Colonic mucosa (tissue), 4 donors: Measurements from ENCODE around the gene NSG1. TPM values are rescaled to one million over a fixed set of nuclear protein-coding genes. Genes with fewer than 3 reads are reported as not detected.

ENCODE experiments used
- DNase-seq: peaks from one replicate; pipeline ENCODE4 v3.0.0-alpha.2; 2020
- H3K27ac ChIP-seq: fragments of 200-600 bp; one replicate; pipeline ENCODE4 v1.8.0; 2021
- H3K27me3 ChIP-seq: fragments of 200-600 bp; one replicate; pipeline ENCODE4 v1.8.0; 2021
- H3K36me3 ChIP-seq: fragments of 200-600 bp; one replicate; pipeline ENCODE4 v1.8.0; 2021
- H3K4me1 ChIP-seq: fragments of 200-600 bp; one replicate; pipeline ENCODE4 v1.8.0; 2021; ENCODE audit warnings: mild to moderate bottlenecking
- H3K4me3 ChIP-seq: fragments of 200-600 bp; one replicate; pipeline ENCODE4 v1.8.0; 2021
- H3K9ac ChIP-seq, 2 donors: one replicate each; pipeline ENCODE4 v1.7.0; 2013; ENCODE audit warnings: control low read depth in 2 of 2, low read depth in 2 of 2, low read length in 2 of 2
- H3K9me3 ChIP-seq: fragments of 200-600 bp; one replicate; pipeline ENCODE4 v1.8.0; 2021
- CTCF ChIP-seq: fragments of 200-600 bp; IDR thresholded peaks from one replicate; pipeline ENCODE4 v1.8.0; 2022; ENCODE audit warnings: antibody characterized with exemption, mild to moderate bottlenecking
- intact Hi-C: fragments of 100-400 bp; cut with DNase I; formaldehyde crosslinking; loops from one replicate; pipeline ENCODE4 v1.14.1; 2022
- total RNA-seq, 2 donors: library from RNA; stranded (reverse); fragmentation: NEBNext Ultra II Directional in 1 of 2; extraction: Animal tissue kit (Norgen Biotek cat#: 25700) in 1 of 2; gene quantifications; one replicate each; pipeline ENCODE4 v1.2.1, GENCODE V29; 2021
- donor health status: healthy.
- donor health status: DM: no; HTN: no; CAD: no.
- donor health status: DM: no; HTN: no; CAD: no.

Gene NSG1
- total RNA-seq, 2 donors from 2014 or later, result 2.4 to 5.9 TPM

GRCh38 chr4:4390046-4390445 lies 3.1 kb downstream of the NSG1 start:
- TF ChIP-seq CTCF, result no peak
- H3K4me3 ChIP-seq, result no peak overlapping the region
- no peaks in the 10 kb centered on the region for H3K9me3 ChIP-seq
- DNase-seq, result no peak
- peaks cover 40% of the 10 kb centered on the region for H3K27me3 ChIP-seq
- no peak overlapping the region for H3K9ac ChIP-seq
- no peaks in the 10 kb centered on the region for H3K4me1 ChIP-seq
- intact Hi-C loops, result no loop called here
- H3K36me3 ChIP-seq, result no peaks in the 10 kb centered on the region
- no peak overlapping the region for H3K27ac ChIP-seq

- Histone ChIP-seq H3K9me3 (no peaks in the 10 kb centered on the region), H3K4me3 (no peak overlapping the region), H3K36me3 (no peaks in the 10 kb centered on the region), H3K4me1 (no peaks in the 10 kb centered on the region), H3K27me3 (peaks cover 35% of the 10 kb centered on the region), H3K27ac (no peak overlapping the region), H3K9ac (no peak overlapping the region)
- DNase-seq, result no peak
- intact Hi-C loops, result no loop called here
- no peak for TF ChIP-seq CTCF
These were observed 3.8 kb downstream of the NSG1 start for GRCh38 chr4:4390515-4391240.

GRCh38 chr4:4391866-4392265 lies 5.0 kb downstream of the NSG1 start:
- Histone ChIP-seq H3K36me3 (no peaks in the 10 kb centered on the region), H3K9me3 (no peaks in the 10 kb centered on the region), H3K27me3 (peaks cover 24% of the 10 kb centered on the region), H3K4me3 (no peak overlapping the region), H3K4me1 (no peaks in the 10 kb centered on the region), H3K9ac (no peak overlapping the region), H3K27ac (no peak overlapping the region)
- intact Hi-C loops, result no loop called here
- no peak for TF ChIP-seq CTCF
- DNase-seq, result no peak

GRCh38 chr4:4392501-4393183 lies 5.7 kb downstream of the NSG1 start:
- no peak overlapping the region for H3K4me3 ChIP-seq
- intact Hi-C loops, result no loop called here
- no peak overlapping the region for H3K27ac ChIP-seq
- no peak overlapping the region for H3K9ac ChIP-seq
- no peaks in the 10 kb centered on the region for H3K36me3 ChIP-seq
- peaks cover 16% of the 10 kb centered on the region for H3K27me3 ChIP-seq
- no peaks in the 10 kb centered on the region for H3K4me1 ChIP-seq
- no peak for TF ChIP-seq CTCF
- H3K9me3 ChIP-seq, result no peaks in the 10 kb centered on the region
- DNase-seq, result no peak

GRCh38 chr4:4394644-4395043 lies 7.7 kb downstream of the NSG1 start:
- Histone ChIP-seq H3K4me1 (no peaks in the 10 kb centered on the region), H3K4me3 (no peak overlapping the region), H3K36me3 (no peaks in the 10 kb centered on the region), H3K27me3 (peaks cover 4% of the 10 kb centered on the region), H3K9ac (no peak overlapping the region), H3K27ac (no peak overlapping the region), H3K9me3 (no peaks in the 10 kb centered on the region)
- intact Hi-C loops, result no loop called here
- no peak for DNase-seq
- TF ChIP-seq CTCF, result no peak
